ENCODE data around the gene SETD4.

The SETD4 gene

GRCh38 chr21:36045993-36046392 is 14.3 kb downstream of the SETD4 start:
- DNase-seq (ENCODE audit: low spot score), result no peak

- no peak for DNase-seq (ENCODE audit: low spot score)
Observed at GRCh38 chr21:36044056-36044455, 16.3 kb downstream of the SETD4 start.

DNA sequence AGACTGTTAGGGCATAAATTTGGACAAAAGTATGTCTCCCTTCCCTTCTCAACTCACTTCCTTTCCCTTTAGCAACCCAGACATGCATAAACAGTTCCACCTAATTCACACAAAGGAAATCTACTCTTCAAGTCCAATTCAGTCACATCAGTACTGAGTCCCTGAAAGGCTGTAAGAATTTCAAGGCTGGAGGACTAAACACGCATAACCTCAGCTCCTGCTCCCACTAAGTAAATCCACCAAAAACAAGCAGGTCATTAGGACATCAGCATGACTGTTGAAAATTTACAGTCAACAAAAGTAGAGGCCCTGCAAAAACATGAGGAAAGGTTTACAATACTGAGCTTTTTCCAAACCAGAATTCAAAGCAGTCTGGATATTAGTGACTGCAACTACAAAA is 18.4 kb downstream of the SETD4 start:
- no peak for DNase-seq (ENCODE audit: low spot score)

DNA sequence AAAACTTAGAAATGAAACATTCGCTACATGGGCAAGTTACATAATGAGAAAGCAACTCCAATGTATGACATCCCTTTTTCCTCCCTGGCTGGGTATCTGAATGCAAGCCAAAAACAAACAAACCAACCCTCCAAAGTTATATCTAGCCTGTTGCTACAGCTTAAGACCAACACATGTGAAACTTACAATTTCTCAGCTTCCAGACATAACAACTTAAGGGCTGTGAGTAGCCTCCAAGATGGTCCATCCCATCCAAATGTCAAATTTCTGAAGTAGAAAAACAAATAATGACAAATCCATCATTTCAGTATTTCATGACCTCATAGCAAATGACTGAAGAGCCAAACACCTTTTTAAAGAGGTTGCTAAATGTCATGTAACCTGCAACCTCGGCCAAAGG is 19.9 kb downstream of the SETD4 start:
- DNase-seq (ENCODE audit: low spot score), result no peak

- DNase-seq (ENCODE audit: low spot score), result no peak
Observed at GRCh38 chr21:36039861-36040260, 20.5 kb downstream of the SETD4 start.

DNA sequence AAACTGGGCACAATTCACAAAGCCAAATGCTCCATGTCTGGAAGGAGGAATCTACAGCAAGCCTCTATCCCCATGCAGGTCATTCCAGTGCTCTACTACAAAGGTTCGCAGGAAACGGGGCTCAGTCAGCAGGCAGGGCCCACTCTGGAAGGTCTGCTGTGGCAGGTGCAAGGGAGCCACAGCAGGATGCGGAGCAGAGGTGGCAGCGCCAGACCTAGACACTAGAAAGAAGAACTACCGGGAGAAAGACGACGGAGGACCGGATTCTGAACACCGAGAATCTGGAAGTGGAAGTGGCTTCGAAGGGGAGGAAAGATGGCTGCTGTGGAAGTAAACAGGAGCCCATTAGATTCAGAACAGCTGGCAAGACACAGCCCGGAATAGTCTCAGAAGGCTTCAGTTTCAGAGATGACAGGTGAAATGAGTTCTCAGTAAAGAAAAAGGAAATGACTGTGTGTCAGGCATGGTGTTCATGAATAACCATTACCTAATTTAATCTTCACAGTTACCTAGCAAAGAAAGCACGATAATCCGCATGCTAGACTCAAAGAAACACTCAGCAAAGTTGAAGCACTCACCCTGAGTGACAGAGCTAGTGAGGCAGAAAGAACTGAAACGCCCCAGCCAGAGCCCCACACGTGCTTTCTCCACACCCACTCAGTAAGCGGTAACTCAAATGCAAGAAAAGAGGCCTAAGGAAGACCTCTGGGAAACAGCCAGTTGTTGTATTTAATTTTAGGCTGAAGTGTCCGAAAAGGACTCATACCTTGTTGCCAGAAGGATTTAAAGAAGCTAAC is 21.4 kb downstream of the SETD4 start:
- DNase-seq (ENCODE audit: low spot score), result no peak

DNA sequence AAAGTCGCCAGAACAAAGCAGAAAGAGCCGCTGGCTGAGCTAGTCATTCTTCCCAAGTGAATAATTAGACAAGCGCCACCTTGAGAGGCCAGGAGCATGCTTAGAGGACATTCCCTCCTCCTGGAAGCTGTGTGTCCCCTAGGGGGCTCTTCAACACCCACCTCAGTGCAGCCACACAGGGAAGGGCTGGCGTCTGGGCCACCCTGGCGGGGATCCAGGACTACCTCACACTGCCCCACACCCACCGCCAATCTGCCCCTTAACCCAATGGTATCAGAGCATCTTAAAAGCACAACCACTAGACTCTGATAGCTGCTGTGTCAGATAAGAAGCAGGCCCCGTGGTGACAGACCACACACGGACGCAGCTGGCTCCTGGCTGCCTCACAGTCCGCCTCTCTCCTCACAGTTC is 24.9 kb downstream of the SETD4 start:
- no peak for DNase-seq (ENCODE audit: low spot score)

DNA sequence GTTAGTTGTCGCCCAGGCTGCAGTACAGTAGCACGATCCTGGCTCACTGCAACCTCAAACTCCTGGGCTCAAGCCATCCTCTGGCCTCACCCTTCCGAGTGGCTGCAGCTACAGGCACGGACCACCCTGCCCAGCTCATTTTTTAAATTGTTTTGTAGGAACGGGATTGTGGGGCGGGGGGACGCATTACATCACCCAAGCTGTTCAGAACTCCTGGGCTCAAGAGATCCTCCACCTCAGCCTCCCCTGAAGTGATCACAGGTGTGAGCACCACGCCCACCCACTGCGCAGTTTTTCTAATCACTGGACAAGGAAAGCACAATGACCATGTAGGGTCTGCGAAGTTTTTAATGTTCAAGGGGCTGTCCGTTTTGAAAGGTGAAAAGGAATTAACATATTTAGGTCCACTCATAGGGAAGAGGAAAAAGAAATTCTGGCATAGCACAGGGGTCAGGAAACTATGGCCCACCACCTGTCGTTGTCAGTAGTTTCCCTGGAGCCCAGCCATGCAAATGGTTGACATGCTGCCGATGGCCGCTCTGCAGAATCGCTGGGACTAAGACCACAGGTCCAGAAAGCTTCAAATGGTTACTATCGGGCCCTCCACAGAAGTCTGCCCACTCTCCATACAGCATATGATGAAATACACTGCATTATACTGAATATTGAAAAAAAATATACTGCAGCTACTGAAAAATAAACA is 26.0 kb downstream of the SETD4 start:
- no peak for DNase-seq (ENCODE audit: low spot score)

DNA sequence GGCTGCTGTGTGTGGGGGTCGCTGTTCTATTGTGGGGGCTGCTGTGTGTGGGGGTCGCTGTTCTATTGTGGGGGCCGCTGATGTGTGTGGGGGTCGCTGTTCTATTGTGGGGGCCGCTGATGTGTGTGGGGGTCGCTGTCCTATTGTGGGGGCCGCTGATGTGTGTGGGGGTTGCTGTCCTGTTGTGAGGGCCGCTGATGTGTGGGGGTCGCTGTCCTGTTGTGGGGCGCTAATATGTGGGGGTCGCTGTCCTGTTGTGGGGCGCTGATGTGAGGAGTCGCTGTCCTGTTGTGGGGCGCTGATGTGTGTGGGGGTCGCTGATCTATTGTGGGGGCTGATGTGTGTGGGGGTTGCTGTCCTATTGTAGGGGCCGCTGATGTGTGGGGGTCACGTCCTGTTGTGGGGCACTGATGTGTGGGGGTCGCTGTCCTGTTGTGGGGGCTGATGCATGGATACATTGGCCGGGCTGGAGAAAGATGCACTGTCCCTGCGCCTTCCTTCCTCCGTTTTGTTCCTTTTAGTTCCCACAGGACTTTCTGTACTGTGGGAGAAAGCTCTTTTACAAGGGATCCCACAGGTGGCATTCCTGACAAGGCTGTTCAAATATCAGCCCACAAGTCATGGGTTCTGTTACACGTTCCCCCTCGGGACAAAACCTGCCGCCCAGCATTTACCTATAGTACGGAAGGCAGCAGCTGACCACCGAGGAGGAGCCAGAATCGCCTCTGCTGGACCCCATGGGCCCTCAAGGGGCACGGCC is 27.5 kb downstream of the SETD4 start:
- no peak for DNase-seq (ENCODE audit: low spot score)

DNA sequence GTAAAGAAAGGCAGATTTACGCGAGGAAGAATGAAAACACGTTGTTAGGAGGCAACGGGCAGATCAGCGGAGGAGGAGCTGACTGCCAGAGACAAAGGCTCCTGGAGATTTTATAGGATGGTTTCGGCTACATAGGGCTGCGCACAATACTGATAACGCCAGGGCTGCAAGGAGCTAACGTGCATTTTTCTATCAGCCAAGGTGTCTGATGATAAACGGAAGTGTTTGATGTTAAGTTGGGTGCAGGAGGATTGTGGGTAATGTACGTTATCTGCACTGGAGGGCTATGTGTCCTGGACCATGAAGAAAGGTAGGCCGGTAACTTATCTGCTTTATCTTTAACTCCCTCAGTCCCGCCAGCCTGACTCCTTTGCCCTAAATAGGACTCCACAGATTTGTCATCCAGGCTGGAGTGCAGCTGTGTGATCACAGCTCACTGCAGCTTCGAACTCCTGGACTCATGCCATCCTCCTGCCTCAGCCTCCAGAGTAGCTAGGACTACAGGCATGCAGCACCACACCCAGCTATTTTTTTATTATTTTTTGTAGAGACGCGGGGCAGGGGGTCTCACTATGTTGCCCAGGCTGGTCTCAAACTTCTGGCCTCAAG is 29.6 kb downstream of the SETD4 start:
- DNase-seq (ENCODE audit: low spot score), result no peak

- DNase-seq (ENCODE audit: low spot score), result no peak
Observed at GRCh38 chr21:36029309-36029708, 31.0 kb downstream of the SETD4 start.

- DNase-seq (ENCODE audit: low spot score), result peak; percentile 65
Observed at GRCh38 chr21:36028127-36029069, 31.9 kb downstream of the SETD4 start.

- no peak for DNase-seq (ENCODE audit: low spot score)
Observed at GRCh38 chr21:36027347-36027746, 33.0 kb downstream of the SETD4 start.

DNA sequence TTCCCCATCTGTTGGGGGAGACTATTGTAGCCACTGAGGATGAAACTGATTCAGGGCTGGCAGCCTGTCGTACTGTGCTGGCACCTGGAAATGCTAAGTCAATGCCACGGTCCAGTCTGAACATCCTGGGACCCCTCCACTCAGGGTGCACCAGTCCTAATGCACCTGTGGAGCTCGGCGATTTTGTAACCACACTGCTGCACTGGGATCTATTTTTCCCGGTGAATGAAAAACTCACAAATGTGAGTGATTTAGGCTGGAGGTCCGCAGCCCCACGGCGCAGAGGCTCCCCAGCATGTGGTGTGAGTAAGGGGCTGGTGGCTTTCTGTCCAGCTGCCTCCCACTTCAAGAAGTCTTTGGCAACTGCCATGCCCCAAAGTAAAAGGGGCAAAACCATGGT is 35.5 kb downstream of the SETD4 start:
- DNase-seq (ENCODE audit: low spot score), result no peak

DNA sequence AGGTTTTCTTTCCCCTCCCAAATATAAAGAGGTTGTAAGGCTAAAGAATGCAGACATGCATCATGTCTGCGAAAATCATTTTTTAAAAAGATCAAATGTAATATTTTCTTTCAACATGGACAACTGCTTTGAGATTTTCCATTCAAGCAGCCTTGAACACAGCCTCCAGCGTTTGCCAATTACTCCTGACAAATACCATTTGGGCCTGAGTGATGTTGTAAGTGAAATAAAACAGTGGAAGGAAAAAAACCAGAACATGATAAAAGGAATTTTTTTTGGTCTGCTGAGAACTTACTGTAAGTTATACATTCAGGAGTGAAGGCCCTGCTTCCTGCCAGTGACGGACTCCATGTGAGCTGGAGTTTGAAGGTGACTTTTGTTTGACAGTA is 37.2 kb downstream of the SETD4 start:
- no peak for DNase-seq (ENCODE audit: low spot score)

- DNase-seq (ENCODE audit: low spot score), result no peak
Observed at GRCh38 chr21:36022427-36023091, 37.8 kb downstream of the SETD4 start.

GRCh38 chr21:36021251-36021837 is 39.0 kb downstream of the SETD4 start:
- DNase-seq (ENCODE audit: low spot score), result no peak

GRCh38 chr21:36015045-36015444 is 45.3 kb downstream of the SETD4 start:
- DNase-seq (ENCODE audit: low spot score), result no peak

DNA sequence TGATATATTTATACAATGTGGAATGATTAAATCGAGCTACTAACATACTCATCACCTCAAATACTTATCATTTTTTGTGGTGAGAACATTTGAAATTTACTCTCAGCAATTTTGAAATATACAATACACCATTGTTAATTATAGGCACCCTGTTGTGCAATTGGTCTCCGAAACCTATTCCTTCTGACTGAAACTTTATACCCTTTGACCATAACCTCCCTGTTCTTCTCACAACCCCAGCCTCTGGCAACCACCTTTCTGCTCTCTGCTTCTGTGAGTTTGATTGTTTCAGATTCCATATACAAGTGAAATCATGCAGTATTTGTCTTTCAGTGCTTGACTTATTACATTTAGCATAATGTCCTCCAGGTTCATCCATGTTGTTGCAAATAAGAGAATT is 49.5 kb downstream of the SETD4 start:
- no peak for DNase-seq (ENCODE audit: low spot score)

DNA sequence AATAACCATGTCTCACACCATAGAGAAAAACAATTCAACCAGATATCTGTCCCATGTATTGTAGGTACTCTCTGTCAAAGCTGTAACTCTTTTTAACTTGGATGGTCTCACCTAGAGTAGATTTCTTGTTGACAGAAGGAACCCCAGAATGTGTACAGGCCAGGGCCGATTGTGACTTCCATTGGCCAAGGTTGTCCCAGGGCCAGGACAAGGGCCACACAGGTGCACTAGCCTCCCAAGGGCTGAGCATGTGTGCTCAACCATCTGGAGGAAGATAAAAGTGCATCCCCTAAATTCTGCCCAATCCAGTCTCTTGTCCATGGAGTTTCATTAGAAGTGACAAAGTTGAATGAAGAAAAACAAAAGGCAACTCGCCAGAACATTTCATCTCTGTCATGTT is 51.8 kb downstream of the SETD4 start:
- no peak for DNase-seq (ENCODE audit: low spot score)

Data from HuH-7.5 (cell line).